MCF 10A (cell line): ENCODE results near the gene METTL5. TPM values are rescaled to one million over a fixed set of nuclear protein-coding genes. Genes with fewer than 3 reads are reported as not detected.
A peak's percentile ranks its signal among the peaks of the same experiment; 100 is the strongest.
"Not testable (repeated sequence)": the region's sequence is repeated elsewhere in the genome, so short reads cannot be mapped to it uniquely, and the experiment has no call there.

Source experiments
- Bru-seq: library from RNA; stranded (reverse); fragments of 400-500 nt; gene quantifications from one replicate; lab custom pipeline; 2021; lab: Mats Ljungman, UMichigan
- BruChase-seq, 2 experiments: library from RNA; stranded (reverse); fragments of 400-500 nt; gene quantifications; one replicate each; lab custom pipeline; 2021; lab: Mats Ljungman, UMichigan
- BruUV-seq: library from RNA; stranded (reverse); fragments of 400-500 nt; replicated peaks from 2 replicates; lab custom pipeline; 2021; lab: Mats Ljungman, UMichigan
- CTCF ChIA-PET: fragments of 300-600 bp; sonication (Branson Sonifier 250); formaldehyde crosslinking; extraction: SDS; loops from one replicate; lab custom pipeline; 2021; ENCODE audit warnings: antibody characterized with exemption, inconsistent platforms; lab: Yijun Ruan, JAX
- POLR2A ChIA-PET: fragments of 300-600, 350-650 bp; sonication (Branson Sonifier 250); formaldehyde crosslinking; extraction: SDS; loops from one replicate; lab custom pipeline; 2020; ENCODE audit warnings: antibody characterized with exemption, inconsistent platforms; lab: Yijun Ruan, JAX
- DNase-seq: peaks from one replicate; pipeline ENCODE4 v3.0.0-alpha.2; 2018; ENCODE audit not compliant: unreplicated experiment
- H3K27ac Mint-ChIP-seq: one replicate; pipeline ENCODE4 v1.8.0; 2022; ENCODE audit warnings: mild to moderate bottlenecking, low read depth, mixed read lengths; ENCODE audit not compliant: unreplicated experiment
- H3K27me3 Mint-ChIP-seq: one replicate; pipeline ENCODE4 v1.8.0; 2022; ENCODE audit warnings: mixed read lengths; ENCODE audit not compliant: insufficient read depth, unreplicated experiment
- H3K36me3 Mint-ChIP-seq: one replicate; pipeline ENCODE4 v1.8.0; 2022; ENCODE audit warnings: mild to moderate bottlenecking, moderate library complexity, mixed read lengths; ENCODE audit not compliant: insufficient read depth, unreplicated experiment
- H3K4me1 Mint-ChIP-seq: one replicate; pipeline ENCODE4 v1.8.0; 2022; ENCODE audit warnings: mixed read lengths; ENCODE audit not compliant: insufficient read depth, unreplicated experiment
- H3K4me3 Mint-ChIP-seq: one replicate; pipeline ENCODE4 v1.8.0; 2022; ENCODE audit warnings: mild to moderate bottlenecking, moderate library complexity, mixed read lengths; ENCODE audit not compliant: unreplicated experiment
- H3K9me3 Mint-ChIP-seq: one replicate; pipeline ENCODE4 v1.8.0; 2022; ENCODE audit warnings: mixed read lengths; ENCODE audit not compliant: unreplicated experiment
- intact Hi-C: fragments of 100-400 bp; cut with micrococcal nuclease; formaldehyde crosslinking; loops from 2 replicates; pipeline ENCODE4 v1.14.1; 2022
- long read RNA-seq: library from polyadenylated mRNA; stranded (forward); transcript quantifications from one replicate; pipeline ENCODE4 v2.0.0, GENCODE V29; 2022
- total RNA-seq: library from RNA; stranded (reverse); gene quantifications from 2 replicates; pipeline ENCODE4 v1.2.3, GENCODE V29; 2022
- TF ChIP-seq, protein P1 (sequence below): fragments of 200-600 bp; IDR thresholded peaks from one replicate; pipeline ENCODE4 v1.8.0; 2022; ENCODE audit warnings: antibody characterized with exemption, mild to moderate bottlenecking; ENCODE audit not compliant: unreplicated experiment

Gene METTL5
- total RNA-seq (68.0 and 109 TPM in 2 replicates), Bru-seq, nascent RNA (percentile 86 among the genes with signal in this experiment), BruChase-seq, experiment 1, labeled RNA remaining after a 6-hour chase (percentile 81 among the genes with signal in this experiment), BruChase-seq, experiment 2, labeled RNA remaining after a 2-hour chase (percentile 88 among the genes with signal in this experiment)
- long read RNA-seq, transcript METTL5-206 (8 exons, 880 nt): minor isoform, 67 of 171 reads
- long read RNA-seq, transcript METTL5-203 (8 exons, 800 nt): major isoform, 71 of 171 reads
- long read RNA-seq, transcript METTL5-201 (7 exons, 1,010 nt): minor isoform, 9 of 171 reads
- long read RNA-seq, partial matches to known transcripts: 13 of 171 reads
- long read RNA-seq, other reads (novel, unspliced or antisense): 10 of 171 reads

DNA sequence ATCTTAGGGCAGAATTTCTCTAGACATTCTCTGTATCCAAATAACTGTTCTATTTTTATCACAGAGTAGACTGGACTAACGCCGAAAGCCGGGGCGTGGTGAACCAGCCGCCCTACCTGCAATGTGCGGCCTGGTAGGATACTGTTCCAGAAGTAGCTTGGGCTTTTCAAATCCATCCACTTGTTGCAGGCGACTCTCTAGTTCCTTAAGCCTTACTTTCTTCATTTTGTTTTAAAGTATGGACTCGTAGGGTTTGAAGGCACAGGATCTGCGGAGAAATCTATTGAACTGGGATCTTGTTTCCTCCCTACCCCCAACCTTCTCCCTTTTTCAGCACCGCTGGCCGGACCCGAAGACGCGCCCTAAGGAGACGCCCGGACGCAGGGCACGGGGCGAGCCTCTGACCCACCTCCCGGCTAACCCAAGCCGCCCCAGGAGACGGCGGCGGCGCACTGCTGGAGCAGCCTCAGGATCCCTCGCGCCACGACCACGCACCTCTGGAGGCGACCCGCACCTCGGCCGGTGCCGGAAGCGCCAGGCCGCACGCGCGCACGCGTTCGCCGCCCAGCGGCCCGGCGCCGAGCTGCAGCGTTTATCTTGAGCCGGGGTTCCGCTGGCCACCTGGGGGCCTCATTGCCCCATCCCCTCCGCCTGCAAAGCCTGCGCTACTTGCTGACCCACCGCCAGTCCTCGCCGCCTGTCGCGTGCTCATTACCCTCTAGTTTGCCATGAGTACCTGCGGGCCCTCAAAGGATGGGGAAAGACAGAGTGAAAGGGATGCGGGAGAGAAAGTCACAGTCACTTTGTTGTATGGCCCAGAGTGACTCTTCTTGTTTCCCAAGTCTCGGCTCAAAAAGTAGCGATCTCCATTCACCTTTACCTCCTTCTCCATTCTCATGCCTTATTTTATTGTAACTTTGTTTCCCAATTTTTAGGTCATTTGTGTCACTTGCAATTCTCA, at the start of gene METTL5:
TSS of gene METTL5 (minus strand) at position 533 of the 961 bp plus-strand sequence. CDS start at position 225, 308 bp downstream.
- TSS peak; percentile 51 for BruUV-seq

DNA sequence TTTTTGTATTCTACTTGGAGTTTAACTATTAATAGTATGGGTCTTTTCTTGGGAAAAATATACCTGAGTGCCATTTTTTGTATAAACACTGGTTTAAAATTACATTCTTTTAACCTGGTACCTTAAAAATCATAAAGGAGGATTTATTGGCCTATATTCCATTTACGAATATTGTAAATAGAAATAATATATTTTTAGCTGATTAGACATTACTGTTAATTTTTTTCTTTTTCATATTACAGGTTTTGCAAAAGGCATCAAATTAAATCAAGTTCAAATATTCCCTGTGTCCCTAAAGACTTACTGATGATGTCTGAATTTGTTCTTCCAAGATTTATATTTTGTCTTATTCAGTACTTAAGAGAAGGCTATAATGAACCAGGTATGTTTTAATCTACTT, 47.3 kb upstream of the METTL5 start:
- intact Hi-C loops: no loop called here
- Mint-ChIP-seq H3K4me1 (no peaks in the 10 kb centered on the region), H3K27ac (no peak overlapping the region), H3K4me3 (no peak overlapping the region), H3K9me3 (no peaks in the 10 kb centered on the region), H3K27me3 (no peaks in the 10 kb centered on the region), H3K36me3 (peaks cover 11% of the 10 kb centered on the region)
- no TSS peak for BruUV-seq
- CTCF ChIA-PET: no interaction called here
- no peak for DNase-seq
- TF ChIP-seq, protein P1, sequence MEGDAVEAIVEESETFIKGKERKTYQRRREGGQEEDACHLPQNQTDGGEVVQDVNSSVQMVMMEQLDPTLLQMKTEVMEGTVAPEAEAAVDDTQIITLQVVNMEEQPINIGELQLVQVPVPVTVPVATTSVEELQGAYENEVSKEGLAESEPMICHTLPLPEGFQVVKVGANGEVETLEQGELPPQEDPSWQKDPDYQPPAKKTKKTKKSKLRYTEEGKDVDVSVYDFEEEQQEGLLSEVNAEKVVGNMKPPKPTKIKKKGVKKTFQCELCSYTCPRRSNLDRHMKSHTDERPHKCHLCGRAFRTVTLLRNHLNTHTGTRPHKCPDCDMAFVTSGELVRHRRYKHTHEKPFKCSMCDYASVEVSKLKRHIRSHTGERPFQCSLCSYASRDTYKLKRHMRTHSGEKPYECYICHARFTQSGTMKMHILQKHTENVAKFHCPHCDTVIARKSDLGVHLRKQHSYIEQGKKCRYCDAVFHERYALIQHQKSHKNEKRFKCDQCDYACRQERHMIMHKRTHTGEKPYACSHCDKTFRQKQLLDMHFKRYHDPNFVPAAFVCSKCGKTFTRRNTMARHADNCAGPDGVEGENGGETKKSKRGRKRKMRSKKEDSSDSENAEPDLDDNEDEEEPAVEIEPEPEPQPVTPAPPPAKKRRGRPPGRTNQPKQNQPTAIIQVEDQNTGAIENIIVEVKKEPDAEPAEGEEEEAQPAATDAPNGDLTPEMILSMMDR: no peak
- POLR2A ChIA-PET: no interaction called here

More for the DNA sequence above, at the start of gene METTL5:
- no peaks in the 10 kb centered on the region for H3K9me3 Mint-ChIP-seq
- H3K4me1 Mint-ChIP-seq: peaks cover 38% of the 10 kb centered on the region
- peak within 1 kb of the TSS; percentile 89 for H3K27ac Mint-ChIP-seq
- peak; percentile 83 for DNase-seq
- ChIA-PET CTCF (interaction anchor here (0.6 to 2.4 kb wide), 21 partner anchors 9 to 1219 kb away, joined by 3 to 9 read pairs (median 4); no protein-coding TSS in a partner anchor), POLR2A (interaction anchor here (0.6 to 1.8 kb wide), 26 partner anchors 9 to 252 kb away, joined by 3 to 22 read pairs (median 4); partner anchors contain the start of gene SSB)
- no peaks in the 10 kb centered on the region for H3K27me3 Mint-ChIP-seq
- H3K36me3 Mint-ChIP-seq: peaks cover 34% of the 10 kb centered on the region
- TF ChIP-seq, protein P1: peak; percentile 99
- peak within 1 kb of the TSS; percentile 81 for H3K4me3 Mint-ChIP-seq
- intact Hi-C loops: loop anchor here (1.0 kb wide), 2 partner anchors 53 to 104 kb away; no protein-coding TSS in a partner anchor

DNA sequence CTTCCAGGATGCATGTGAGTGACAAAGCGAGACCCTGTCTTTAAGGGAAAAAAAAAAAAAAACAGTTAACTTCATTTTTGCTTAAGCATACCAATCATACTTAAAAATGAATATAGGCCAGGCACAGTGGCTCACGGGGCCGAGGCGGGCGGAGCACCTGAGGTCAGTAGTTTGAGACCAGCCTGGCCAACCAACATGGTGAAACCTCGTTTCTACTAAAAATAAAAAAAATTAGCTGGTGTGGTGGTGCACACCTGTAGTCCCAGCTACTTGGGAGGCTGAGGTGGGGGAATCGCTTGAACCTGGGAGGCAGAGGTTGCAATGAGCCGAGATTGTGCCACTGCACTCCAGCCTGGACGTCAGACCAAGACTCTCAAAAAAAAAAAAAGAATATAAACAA, 46.7 kb upstream of the METTL5 start:
- POLR2A ChIA-PET, BruUV-seq: not testable (repeated sequence)

DNA sequence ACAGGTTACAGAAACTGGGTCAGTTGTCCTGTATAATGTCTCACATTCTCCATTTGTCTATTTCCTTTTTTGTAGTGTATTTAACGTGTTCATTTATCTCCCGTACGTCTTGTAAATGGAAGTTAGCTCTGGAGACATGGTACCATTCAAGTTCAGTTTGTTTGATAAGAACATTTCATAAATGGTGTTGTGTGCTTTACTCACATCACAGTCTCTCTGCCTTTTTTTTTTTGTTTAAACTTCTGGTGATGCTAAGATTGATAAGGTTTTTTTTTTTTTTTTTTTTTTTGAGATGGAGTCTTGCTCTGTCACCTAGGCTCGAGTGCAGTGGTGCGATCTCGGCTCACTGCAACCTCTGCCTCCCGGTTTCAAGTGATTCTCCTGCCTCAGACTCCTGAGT, 44.2 kb upstream of the METTL5 start:
- ChIA-PET POLR2A (no interaction called here), CTCF (no interaction called here)
- intact Hi-C loops: no loop called here
- no peak overlapping the region for H3K27ac Mint-ChIP-seq
- H3K4me1 Mint-ChIP-seq: peaks cover 6% of the 10 kb centered on the region
- no peak for DNase-seq
- no peaks in the 10 kb centered on the region for H3K27me3 Mint-ChIP-seq
- TF ChIP-seq, protein P1: no peak
- no TSS peak for BruUV-seq
- no peak overlapping the region for H3K4me3 Mint-ChIP-seq
- H3K36me3 Mint-ChIP-seq: no peaks in the 10 kb centered on the region
- H3K9me3 Mint-ChIP-seq: no peaks in the 10 kb centered on the region

More for the DNA sequence above, 46.7 kb upstream of the METTL5 start:
- H3K36me3 Mint-ChIP-seq, H3K4me3 Mint-ChIP-seq, intact Hi-C loops, H3K27me3 Mint-ChIP-seq, DNase-seq, H3K9me3 Mint-ChIP-seq, H3K27ac Mint-ChIP-seq, H3K4me1 Mint-ChIP-seq: not testable (repeated sequence)
- CTCF ChIA-PET: interaction anchor here (0.6 to 0.7 kb wide), 2 partner anchors 23 to 306 kb away, joined by 3 to 5 read pairs; no protein-coding TSS in a partner anchor
